ENCODE results near the gene SMO.

- TF ChIP-seq, protein P1, sequence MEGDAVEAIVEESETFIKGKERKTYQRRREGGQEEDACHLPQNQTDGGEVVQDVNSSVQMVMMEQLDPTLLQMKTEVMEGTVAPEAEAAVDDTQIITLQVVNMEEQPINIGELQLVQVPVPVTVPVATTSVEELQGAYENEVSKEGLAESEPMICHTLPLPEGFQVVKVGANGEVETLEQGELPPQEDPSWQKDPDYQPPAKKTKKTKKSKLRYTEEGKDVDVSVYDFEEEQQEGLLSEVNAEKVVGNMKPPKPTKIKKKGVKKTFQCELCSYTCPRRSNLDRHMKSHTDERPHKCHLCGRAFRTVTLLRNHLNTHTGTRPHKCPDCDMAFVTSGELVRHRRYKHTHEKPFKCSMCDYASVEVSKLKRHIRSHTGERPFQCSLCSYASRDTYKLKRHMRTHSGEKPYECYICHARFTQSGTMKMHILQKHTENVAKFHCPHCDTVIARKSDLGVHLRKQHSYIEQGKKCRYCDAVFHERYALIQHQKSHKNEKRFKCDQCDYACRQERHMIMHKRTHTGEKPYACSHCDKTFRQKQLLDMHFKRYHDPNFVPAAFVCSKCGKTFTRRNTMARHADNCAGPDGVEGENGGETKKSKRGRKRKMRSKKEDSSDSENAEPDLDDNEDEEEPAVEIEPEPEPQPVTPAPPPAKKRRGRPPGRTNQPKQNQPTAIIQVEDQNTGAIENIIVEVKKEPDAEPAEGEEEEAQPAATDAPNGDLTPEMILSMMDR (IDR thresholded peaks at IDR 0.05): no peak
- no peak for TF ChIP-seq POLR2A (IDR thresholded peaks at IDR 0.05)
- no peak for TF ChIP-seq POLR2AphosphoS5 (IDR thresholded peaks at IDR 0.05; ENCODE audit: insufficient read depth in 1 of 2, low read depth in 1 of 2)
Measured at GRCh38 chr7:129162732-129163131, 25.7 kb upstream of the SMO start.

Measured in vagina (tissue), 2 donors.